Naive thymus-derived CD4-positive, alpha-beta T cell (primary cell): ENCODE results near the gene MATN1. TPM values are rescaled to one million over a fixed set of nuclear protein-coding genes. Genes with fewer than 3 reads are reported as not detected.

Source experiments
- ATAC-seq: fragments of 150-1000 bp; cut with Tn5 transposase; 2 replicates; pipeline ENCODE4 v1.10.0; 2021; ENCODE audit warnings: mild to moderate bottlenecking, moderate library complexity
- CTCF ChIA-PET: fragments of 350-600 bp; sonication (Branson Sonifier 250); formaldehyde crosslinking; loops from one replicate; lab custom pipeline; 2021; ENCODE audit warnings: antibody characterized with exemption; lab: Charles Lee
- POLR2A ChIA-PET: fragments of 350-600 bp; sonication (Branson Sonifier 250); formaldehyde crosslinking; loops from one replicate; lab custom pipeline; 2021; ENCODE audit warnings: antibody characterized with exemption, inconsistent platforms; lab: Charles Lee
- DNase-seq, 9 donors: peaks; one replicate each; pipeline versions ENCODE4 v3.0.0 to v3.0.0-alpha.2; 2020 to 2022; ENCODE audit warnings: mixed read lengths in 1 of 9
- H3K27ac ChIP-seq: one replicate; pipeline ENCODE4 v1.7.0; 2013; ENCODE audit warnings: mild to moderate bottlenecking, low read depth, low read length, moderate library complexity
- H3K27me3 ChIP-seq, 2 donors: one replicate each; pipeline ENCODE4 v1.7.0; 2013; ENCODE audit warnings: low read length in 2 of 2, mild to moderate bottlenecking in 2 of 2, moderate library complexity in 2 of 2; ENCODE audit not compliant: control insufficient read depth in 2 of 2, insufficient read depth in 2 of 2
- H3K36me3 ChIP-seq, 3 experiments: 1 replicate in 2 of 3; 2 replicates in 1 of 3; pipeline ENCODE4 v1.7.0; 2013; ENCODE audit warnings: low read length in 3 of 3, mild to moderate bottlenecking in 3 of 3, moderate library complexity in 1 of 3; ENCODE audit not compliant: insufficient read depth in 3 of 3, control insufficient read depth in 2 of 3
- H3K4me1 ChIP-seq, 2 donors: one replicate each; pipeline ENCODE4 v1.7.0; 2013; ENCODE audit warnings: low read length in 2 of 2, mild to moderate bottlenecking in 2 of 2, moderate library complexity in 1 of 2; ENCODE audit not compliant: control insufficient read depth in 2 of 2, insufficient read depth in 2 of 2
- H3K4me3 ChIP-seq: 2 replicates; pipeline ENCODE4 v1.7.0; 2013; ENCODE audit warnings: mild to moderate bottlenecking, low read length
- H3K9me3 ChIP-seq, 3 experiments: 1 replicate in 2 of 3; 2 replicates in 1 of 3; pipeline ENCODE4 v1.7.0; 2013; ENCODE audit warnings: low read length in 3 of 3; ENCODE audit not compliant: control insufficient read depth in 2 of 3
- H3K27ac Mint-ChIP-seq, 9 donors: one replicate each; pipeline ENCODE4 v1.8.0; 2020 to 2022; ENCODE audit warnings: mixed read lengths in 9 of 9, mild to moderate bottlenecking in 8 of 9, moderate library complexity in 5 of 9, inconsistent platforms in 2 of 9
- H3K27me3 Mint-ChIP-seq, 5 donors: one replicate each; pipeline ENCODE4 v1.8.0; 2021 to 2022; ENCODE audit warnings: mixed read lengths in 5 of 5, mild to moderate bottlenecking in 1 of 5
- H3K36me3 Mint-ChIP-seq, 5 donors: one replicate each; pipeline ENCODE4 v1.8.0; 2020 to 2022; ENCODE audit warnings: mixed read lengths in 5 of 5, mild to moderate bottlenecking in 3 of 5, inconsistent platforms in 1 of 5
- H3K4me1 Mint-ChIP-seq, 7 donors: one replicate each; pipeline ENCODE4 v1.8.0; 2020 to 2022; ENCODE audit warnings: mixed read lengths in 7 of 7, mild to moderate bottlenecking in 3 of 7, inconsistent platforms in 1 of 7
- H3K4me3 Mint-ChIP-seq, 10 donors: one replicate each; pipeline ENCODE4 v1.8.0; 2020 to 2022; ENCODE audit warnings: mild to moderate bottlenecking in 10 of 10, mixed read lengths in 10 of 10, moderate library complexity in 6 of 10, inconsistent platforms in 2 of 10
- H3K9me3 Mint-ChIP-seq, 11 donors: one replicate each; pipeline ENCODE4 v1.8.0; 2020 to 2022; ENCODE audit warnings: mixed read lengths in 11 of 11, mild to moderate bottlenecking in 4 of 11, inconsistent platforms in 1 of 11, moderate library complexity in 1 of 11
- intact Hi-C, 2 donors: fragments of 100-400 bp; cut with micrococcal nuclease; formaldehyde crosslinking; loops; one replicate each; pipeline ENCODE4 v1.15.1; 2023
- polyA plus RNA-seq, 2 donors: library from polyadenylated mRNA; unstranded; fragments of 300-500 nt; fragmentation: Illumina TruSeq; gene quantifications; one replicate each; pipeline ENCODE4 v1.2.3, GENCODE V29; 2021
- total RNA-seq, 6 experiments: library from RNA in 5 of 6; stranded (reverse) in 5 of 6; gene quantifications; 1 replicate in 5 of 6; 2 replicates in 1 of 6; pipeline ENCODE4 v1.2.3 and lab custom pipeline; 2021 to 2026

MATN1 gene
- total and polyA plus RNA-seq, 7 experiments from 2014 or later: 0.08 to 3.6 (median 0.22) TPM; not detected in 2

GRCh38 chr1:30740251-30741238 is 17.2 kb upstream of the MATN1 start:
- CTCF ChIA-PET: interaction anchor here (0.7 to 6.4 kb wide), 5 partner anchors 14 to 61 kb away, joined by 3 to 52 read pairs (median 3); no protein-coding TSS in a partner anchor
- H3K27me3 Mint-ChIP-seq: no peaks in the 10 kb centered on the region
- H3K36me3 Mint-ChIP-seq: peaks cover 28 to 65% (median 47%) of the 10 kb centered on the region in 5 donors
- H3K4me1 ChIP-seq: peaks cover 55 to 61% of the 10 kb centered on the region in 2 donors
- intact Hi-C loops: loop anchor here in 1 of 2 donors (10.0 kb wide), 2 partner anchors 324 to 1194 kb away; partner anchors contain the start of genes PTP4A2 and PUM1
- H3K9me3 Mint-ChIP-seq: peaks cover 0 to 3% (median 0%) of the 10 kb centered on the region in 11 donors
- peak overlapping the region; percentile 98 for H3K27ac ChIP-seq
- peak overlapping the region; percentile 87 to 99 (median 97) for H3K27ac Mint-ChIP-seq
- no peak overlapping the region for H3K4me3 ChIP-seq
- DNase-seq: no peak
- ATAC-seq: no peak
- H3K4me3 Mint-ChIP-seq: peak overlapping the region; percentile 48 to 96 (median 70)
- H3K4me1 Mint-ChIP-seq: peaks cover 58 to 84% (median 74%) of the 10 kb centered on the region in 7 donors
- no peaks in the 10 kb centered on the region for H3K27me3 ChIP-seq
- POLR2A ChIA-PET: interaction anchor here (0.7 to 42.4 kb wide), 3 partner anchors 2 to 625 kb away, joined by 3 to 1281 read pairs (median 1281); partner anchors contain the start of genes LAPTM5 and MATN1
- H3K36me3 ChIP-seq: peaks cover 54 to 74% (median 57%) of the 10 kb centered on the region in 3 experiments
- no peaks in the 10 kb centered on the region for H3K9me3 ChIP-seq

- Mint-ChIP-seq H3K36me3 (peaks cover 35 to 70% (median 54%) of the 10 kb centered on the region in 5 donors), H3K27me3 (no peaks in the 10 kb centered on the region)
- DNase-seq: no peak
Observed at GRCh38 chr1:30739601-30740000, 16.2 kb upstream of the MATN1 start.

GRCh38 chr1:30738715-30739559 is 15.6 kb upstream of the MATN1 start:
- peak overlapping the region; percentile 60 to 99 (median 91) for H3K27ac Mint-ChIP-seq
- H3K9me3 ChIP-seq: no peaks in the 10 kb centered on the region
- peaks cover 0 to 3% (median 0%) of the 10 kb centered on the region in 11 donors for H3K9me3 Mint-ChIP-seq
- intact Hi-C loops: no loop called here
- peak overlapping the region; percentile 57 for H3K27ac ChIP-seq
- DNase-seq (no peak), ATAC-seq (no peak)
- ChIA-PET POLR2A (interaction anchor here (1.1 to 42.4 kb wide), 2 partner anchors 12 to 16 kb away, joined by 4 to 1281 read pairs; partner anchors contain the start of gene LAPTM5), CTCF (interaction anchor here (0.6 to 3.1 kb wide), 2 partner anchors 20 to 64 kb away, joined by 3 to 11 read pairs; no protein-coding TSS in a partner anchor)
- H3K4me1 ChIP-seq: peaks cover 39 to 44% of the 10 kb centered on the region in 2 donors
- H3K27me3 ChIP-seq: no peaks in the 10 kb centered on the region
- H3K4me1 Mint-ChIP-seq: peaks cover 54 to 68% (median 63%) of the 10 kb centered on the region in 7 donors
- H3K4me3 ChIP-seq: no peak overlapping the region
- no peaks in the 10 kb centered on the region for H3K27me3 Mint-ChIP-seq
- peaks cover 36 to 71% (median 56%) of the 10 kb centered on the region in 5 donors for H3K36me3 Mint-ChIP-seq
- peaks cover 69 to 90% (median 70%) of the 10 kb centered on the region in 3 experiments for H3K36me3 ChIP-seq
- H3K4me3 Mint-ChIP-seq: peak overlapping the region in 4 of 10 donors; percentile 4 to 36 (median 18)

More at GRCh38 chr1:30739601-30740000, 16.2 kb upstream of the MATN1 start:
- no peak for ATAC-seq
- ChIA-PET POLR2A (interaction anchor here (1.1 to 42.4 kb wide), 3 partner anchors 1 to 16 kb away, joined by 4 to 1281 read pairs (median 1281); partner anchors contain the start of genes LAPTM5 and MATN1), CTCF (interaction anchor here (0.7 to 3.1 kb wide), 2 partner anchors 20 to 40 kb away, joined by 3 to 11 read pairs; no protein-coding TSS in a partner anchor)
- Histone ChIP-seq H3K4me1 (peaks cover 45 to 51% of the 10 kb centered on the region in 2 donors), H3K27me3 (no peaks in the 10 kb centered on the region), H3K27ac (peak overlapping the region; percentile 57), H3K4me3 (no peak overlapping the region), H3K9me3 (no peaks in the 10 kb centered on the region), H3K36me3 (peaks cover 63 to 83% (median 64%) of the 10 kb centered on the region in 3 experiments)
- intact Hi-C loops: no loop called here
- Mint-ChIP-seq H3K4me1 (peaks cover 57 to 75% (median 68%) of the 10 kb centered on the region in 7 donors), H3K4me3 (peak overlapping the region in 2 of 10 donors; percentile 95 to 96), H3K27ac (peak overlapping the region in 8 of 9 donors; percentile 89 to 99 (median 94)), H3K9me3 (peaks cover 0 to 3% (median 0%) of the 10 kb centered on the region in 11 donors)

GRCh38 chr1:30738040-30738714 is 14.8 kb upstream of the MATN1 start:
- peaks cover 0 to 3% (median 0%) of the 10 kb centered on the region in 11 donors for H3K9me3 Mint-ChIP-seq
- no peaks in the 10 kb centered on the region for H3K9me3 ChIP-seq
- H3K4me3 Mint-ChIP-seq: peak overlapping the region in 2 of 10 donors; percentile 4 to 38
- ChIA-PET CTCF (interaction anchor here (3.1 kb wide), 1 partner anchor 19 kb away, joined by 11 read pairs; no protein-coding TSS in a partner anchor), POLR2A (interaction anchor here (1.1 to 42.4 kb wide), 2 partner anchors 11 to 17 kb away, joined by 4 to 1281 read pairs; partner anchors contain the start of gene LAPTM5)
- peak overlapping the region; percentile 57 for H3K27ac ChIP-seq
- H3K27me3 Mint-ChIP-seq: no peaks in the 10 kb centered on the region
- intact Hi-C loops: no loop called here
- peaks cover 36 to 74% (median 49%) of the 10 kb centered on the region in 5 donors for H3K36me3 Mint-ChIP-seq
- DNase-seq (no peak), ATAC-seq (no peak)
- H3K4me1 Mint-ChIP-seq: peaks cover 47 to 60% (median 55%) of the 10 kb centered on the region in 7 donors
- peaks cover 69 to 97% (median 71%) of the 10 kb centered on the region in 3 experiments for H3K36me3 ChIP-seq
- no peak overlapping the region for H3K4me3 ChIP-seq
- H3K27me3 ChIP-seq: no peaks in the 10 kb centered on the region
- peak overlapping the region; percentile 70 to 99 (median 90) for H3K27ac Mint-ChIP-seq
- peaks cover 32 to 39% of the 10 kb centered on the region in 2 donors for H3K4me1 ChIP-seq

- intact Hi-C loops: no loop called here
- Histone ChIP-seq H3K4me1 (peaks cover 26 to 32% of the 10 kb centered on the region in 2 donors), H3K27ac (peak overlapping the region; percentile 57), H3K4me3 (no peak overlapping the region), H3K36me3 (peaks cover 69 to 97% (median 71%) of the 10 kb centered on the region in 3 experiments), H3K9me3 (no peaks in the 10 kb centered on the region), H3K27me3 (no peaks in the 10 kb centered on the region)
- Mint-ChIP-seq H3K4me1 (peaks cover 45 to 58% (median 49%) of the 10 kb centered on the region in 7 donors), H3K27ac (peak overlapping the region; percentile 18 to 99 (median 87)), H3K36me3 (peaks cover 36 to 76% (median 49%) of the 10 kb centered on the region in 5 donors), H3K27me3 (no peaks in the 10 kb centered on the region), H3K4me3 (no peak overlapping the region), H3K9me3 (peaks cover 0 to 3% (median 0%) of the 10 kb centered on the region in 11 donors)
- CTCF ChIA-PET: interaction anchor here (3.1 kb wide), 1 partner anchor 18 kb away, joined by 11 read pairs; no protein-coding TSS in a partner anchor
- ATAC-seq: no peak
- DNase-seq: no peak
- POLR2A ChIA-PET: interaction anchor here (0.7 to 42.4 kb wide), 2 partner anchors 15 to 18 kb away, joined by 3 to 1281 read pairs; partner anchors contain the start of gene LAPTM5
Observed at GRCh38 chr1:30737357-30738039, 14.1 kb upstream of the MATN1 start.
